GM18520 (cell line): ENCODE results near the gene AHRR.

Experiments
- ATAC-seq: cut with Tn5 transposase; IDR thresholded peaks from one replicate; pipeline ENCODE4 v1.9.1; 2021; ENCODE audit not compliant: unreplicated experiment

Gene AHRR

GRCh38 chr5:453725-454481, 132.4 kb downstream of the AHRR start:
- no peak for ATAC-seq

GRCh38 chr5:454936-455335, 133.4 kb downstream of the AHRR start:
- no peak for ATAC-seq

- no peak for ATAC-seq
Observed at GRCh38 chr5:455806-456205, 134.3 kb downstream of the AHRR start.

GRCh38 chr5:456351-457194, 135.1 kb downstream of the AHRR start:
- ATAC-seq = no peak

- ATAC-seq = no peak
Observed at GRCh38 chr5:457195-457961, 135.9 kb downstream of the AHRR start.

- no peak for ATAC-seq
Observed at GRCh38 chr5:458547-459353, 137.2 kb downstream of the AHRR start.

GRCh38 chr5:459562-460272, 138.2 kb downstream of the AHRR start:
- ATAC-seq = no peak

- ATAC-seq = no peak
Observed at GRCh38 chr5:460273-460625, 138.7 kb downstream of the AHRR start.

- ATAC-seq = no peak
Observed at GRCh38 chr5:462051-462481, 140.6 kb downstream of the AHRR start.

- ATAC-seq = no peak
Observed at GRCh38 chr5:463301-463700, 141.8 kb downstream of the AHRR start.

GRCh38 chr5:463952-464351, 142.4 kb downstream of the AHRR start:
- ATAC-seq = no peak

- ATAC-seq = no peak
Observed at GRCh38 chr5:464446-464842, 142.9 kb downstream of the AHRR start.

- ATAC-seq = no peak
Observed at GRCh38 chr5:464843-465590, 143.5 kb downstream of the AHRR start.

- ATAC-seq = no peak
Observed at GRCh38 chr5:465591-466403, 144.3 kb downstream of the AHRR start.

GRCh38 chr5:466661-467310, 145.3 kb downstream of the AHRR start:
- no peak for ATAC-seq

- no peak for ATAC-seq
Observed at GRCh38 chr5:468401-468800, 146.9 kb downstream of the AHRR start.

GRCh38 chr5:469752-470483, 148.4 kb downstream of the AHRR start:
- ATAC-seq = no peak
